Hair follicle dermal papilla cell (primary cell): Measurements from ENCODE around the gene NUTM2A. TPM values are rescaled to one million over a fixed set of nuclear protein-coding genes. Genes with fewer than 3 reads are reported as not detected.

ENCODE experiments used
- total RNA-seq: library from RNA; depleted of rRNA; stranded (reverse); fragments of >200 nt; gene quantifications from 2 replicates; pipeline ENCODE4 v1.2.3, GENCODE V29; 2012

The NUTM2A gene, protein sequence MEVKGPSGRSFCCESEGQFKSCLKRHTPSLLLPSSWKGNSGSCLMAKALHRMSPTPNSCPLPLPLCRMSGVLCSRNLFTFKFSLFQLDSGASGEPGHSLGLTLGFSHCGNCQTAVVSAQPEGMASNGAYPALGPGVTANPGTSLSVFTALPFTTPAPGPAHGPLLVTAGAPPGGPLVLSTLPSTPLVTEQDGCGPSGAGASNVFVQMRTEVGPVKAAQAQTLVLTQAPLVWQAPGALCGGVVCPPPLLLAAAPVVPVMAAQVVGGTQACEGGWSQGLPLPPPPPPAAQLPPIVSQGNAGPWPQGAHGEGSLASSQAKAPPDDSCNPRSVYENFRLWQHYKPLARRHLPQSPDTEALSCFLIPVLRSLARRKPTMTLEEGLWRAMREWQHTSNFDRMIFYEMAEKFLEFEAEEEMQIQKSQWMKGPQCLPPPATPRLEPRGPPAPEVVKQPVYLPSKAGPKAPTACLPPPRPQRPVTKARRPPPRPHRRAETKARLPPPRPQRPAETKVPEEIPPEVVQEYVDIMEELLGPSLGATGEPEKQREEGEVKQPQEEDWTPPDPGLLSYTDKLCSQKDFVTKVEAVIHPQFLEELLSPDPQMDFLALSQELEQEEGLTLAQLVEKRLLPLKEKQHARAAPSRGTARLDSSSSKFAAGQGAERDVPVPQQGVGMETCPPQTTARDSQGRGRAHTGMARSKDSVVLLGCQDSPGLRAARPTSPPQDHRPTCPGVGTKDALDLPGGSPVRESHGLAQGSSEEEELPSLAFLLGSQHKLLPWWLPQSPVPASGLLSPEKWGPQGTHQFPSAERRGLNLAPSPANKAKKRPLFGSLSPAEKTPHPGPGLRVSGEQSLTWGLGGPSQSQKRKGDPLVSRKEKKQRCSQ
- 0.12 and 0.49 TPM in 2 replicates for total RNA-seq

DNA sequence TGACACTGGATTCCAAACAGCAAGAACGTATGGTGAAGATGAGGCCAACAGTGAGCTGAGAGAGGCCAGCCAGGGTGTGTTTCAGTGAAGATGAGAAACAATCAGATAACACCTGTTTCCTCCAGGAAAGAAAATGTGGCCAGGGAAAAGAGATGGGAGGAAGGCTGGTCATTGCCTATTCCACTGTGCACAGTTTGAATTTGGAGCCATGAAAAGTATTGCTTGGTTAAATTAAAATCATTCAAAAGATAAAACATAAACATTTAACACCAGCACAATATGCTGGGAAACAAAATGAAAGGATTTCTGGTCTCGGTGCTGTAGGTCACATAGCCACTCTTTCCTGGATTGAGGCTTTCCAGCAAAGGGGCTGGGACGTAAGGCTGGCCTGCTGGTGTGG, at the start of gene NUTM2A:
TSS of gene NUTM2A (plus strand) at position 301 of the 400 bp plus-strand sequence. CDS start 383 bp downstream, outside the sequence.

Other genes with a start within 250 kb of the NUTM2A start
- gene FAM25A, start 205.2 kb upstream of the NUTM2A start, total RNA-seq: not detected in 2 replicates
- 236 and 243 TPM in 2 replicates for gene GLUD1, start 130.6 kb upstream of the NUTM2A start, total RNA-seq
- gene SHLD2, start 130.2 kb upstream of the NUTM2A start, total RNA-seq: 33.5 and 38.0 TPM in 2 replicates
- gene NUTM2D, start 132.3 kb downstream of the NUTM2A start, total RNA-seq: 1.7 and 2.3 TPM in 2 replicates